Colonic mucosa (tissue), 4 donors: ENCODE measurements around the gene ST3GAL3. TPM values are rescaled to one million over a fixed set of nuclear protein-coding genes. Genes with fewer than 3 reads are reported as not detected.

ENCODE experiments used
- DNase-seq: peaks from one replicate; pipeline ENCODE4 v3.0.0-alpha.2; 2020
- H3K27ac ChIP-seq: fragments of 200-600 bp; one replicate; pipeline ENCODE4 v1.8.0; 2021
- H3K27me3 ChIP-seq: fragments of 200-600 bp; one replicate; pipeline ENCODE4 v1.8.0; 2021
- H3K36me3 ChIP-seq: fragments of 200-600 bp; one replicate; pipeline ENCODE4 v1.8.0; 2021
- H3K4me1 ChIP-seq: fragments of 200-600 bp; one replicate; pipeline ENCODE4 v1.8.0; 2021; ENCODE audit warnings: mild to moderate bottlenecking
- H3K4me3 ChIP-seq: fragments of 200-600 bp; one replicate; pipeline ENCODE4 v1.8.0; 2021
- H3K9ac ChIP-seq, 2 donors: one replicate each; pipeline ENCODE4 v1.7.0; 2013; ENCODE audit warnings: control low read depth in 2 of 2, low read depth in 2 of 2, low read length in 2 of 2
- H3K9me3 ChIP-seq: fragments of 200-600 bp; one replicate; pipeline ENCODE4 v1.8.0; 2021
- CTCF ChIP-seq: fragments of 200-600 bp; IDR thresholded peaks from one replicate; pipeline ENCODE4 v1.8.0; 2022; ENCODE audit warnings: antibody characterized with exemption, mild to moderate bottlenecking
- intact Hi-C: fragments of 100-400 bp; cut with DNase I; formaldehyde crosslinking; loops from one replicate; pipeline ENCODE4 v1.14.1; 2022
- total RNA-seq, 2 donors: library from RNA; stranded (reverse); fragmentation: NEBNext Ultra II Directional in 1 of 2; extraction: Animal tissue kit (Norgen Biotek cat#: 25700) in 1 of 2; gene quantifications; one replicate each; pipeline ENCODE4 v1.2.1, GENCODE V29; 2021
- donor health status: healthy.
- donor health status: DM: no; HTN: no; CAD: no.
- donor health status: DM: no; HTN: no; CAD: no.

ST3GAL3 gene
- total RNA-seq, 2 donors from 2014 or later = 5.1 to 6.0 TPM

GRCh38 chr1:43786201-43786958, 79.0 kb downstream of the ST3GAL3 start:
- H3K4me1 ChIP-seq = no peaks in the 10 kb centered on the region
- H3K9ac ChIP-seq = no peak overlapping the region
- no peak for DNase-seq
- H3K27ac ChIP-seq = peak overlapping the region; percentile 36
- no peaks in the 10 kb centered on the region for H3K27me3 ChIP-seq
- no peaks in the 10 kb centered on the region for H3K36me3 ChIP-seq
- H3K4me3 ChIP-seq = no peak overlapping the region
- no peaks in the 10 kb centered on the region for H3K9me3 ChIP-seq
- intact Hi-C loops = no loop called here
- no peak for TF ChIP-seq CTCF

- no peaks in the 10 kb centered on the region for H3K9me3 ChIP-seq
- H3K4me3 ChIP-seq = no peak overlapping the region
- peak; percentile 51 for DNase-seq
- intact Hi-C loops = no loop called here
- no peaks in the 10 kb centered on the region for H3K4me1 ChIP-seq
- no peaks in the 10 kb centered on the region for H3K36me3 ChIP-seq
- H3K27ac ChIP-seq = peak overlapping the region; percentile 36
- H3K9ac ChIP-seq = no peak overlapping the region
- no peak for TF ChIP-seq CTCF
- no peaks in the 10 kb centered on the region for H3K27me3 ChIP-seq
Observed at GRCh38 chr1:43786960-43787359, 79.6 kb downstream of the ST3GAL3 start.

- Histone ChIP-seq H3K4me3 (no peak overlapping the region), H3K36me3 (no peaks in the 10 kb centered on the region), H3K4me1 (no peaks in the 10 kb centered on the region), H3K9ac (no peak overlapping the region), H3K9me3 (no peaks in the 10 kb centered on the region), H3K27me3 (no peaks in the 10 kb centered on the region), H3K27ac (no peak overlapping the region)
- no peak for TF ChIP-seq CTCF
- intact Hi-C loops = no loop called here
- DNase-seq = no peak
Observed at GRCh38 chr1:43789604-43790550, 82.5 kb downstream of the ST3GAL3 start.

- intact Hi-C loops = no loop called here
- Histone ChIP-seq H3K4me3 (no peak overlapping the region), H3K4me1 (no peaks in the 10 kb centered on the region), H3K36me3 (no peaks in the 10 kb centered on the region), H3K27ac (no peak overlapping the region), H3K27me3 (no peaks in the 10 kb centered on the region), H3K9me3 (no peaks in the 10 kb centered on the region), H3K9ac (no peak overlapping the region)
- no peak for DNase-seq
- TF ChIP-seq CTCF = no peak
Observed at GRCh38 chr1:43791243-43791642, 83.9 kb downstream of the ST3GAL3 start.

- H3K4me3 ChIP-seq = no peak overlapping the region
- H3K9me3 ChIP-seq = no peaks in the 10 kb centered on the region
- TF ChIP-seq CTCF = no peak
- H3K27me3 ChIP-seq = no peaks in the 10 kb centered on the region
- no peaks in the 10 kb centered on the region for H3K36me3 ChIP-seq
- intact Hi-C loops = no loop called here
- no peak overlapping the region for H3K27ac ChIP-seq
- no peaks in the 10 kb centered on the region for H3K4me1 ChIP-seq
- H3K9ac ChIP-seq = no peak overlapping the region
- DNase-seq = no peak
Observed at GRCh38 chr1:43796111-43796581, 88.8 kb downstream of the ST3GAL3 start.
